ENCODE data around the gene SPARCL1. TPM values are rescaled to one million over a fixed set of nuclear protein-coding genes. Genes with fewer than 3 reads are reported as not detected.
"Not testable (repeated sequence)": the region's sequence is repeated elsewhere in the genome, so short reads cannot be mapped to it uniquely, and the experiment has no call there.

SPARCL1 gene
- total RNA-seq, 2 experiments from 2014 or later, result not detected

GRCh38 chr4:87427518-87427868, 101.7 kb downstream of the SPARCL1 start:
- Histone ChIP-seq H3K9me2 (ENCODE audit: insufficient read depth, low read length) (no peaks in the 10 kb centered on the region), H3K36me3 (ENCODE audit: insufficient read depth, low read length) (no peaks in the 10 kb centered on the region), H4K20me1 (ENCODE audit: insufficient read depth, low read length) (no peaks in the 10 kb centered on the region), H3K79me2 (ENCODE audit: insufficient read depth, low read depth, low read length) (peaks cover 83% of the 10 kb centered on the region), H3K4me3 (ENCODE audit: low read depth, low read length, poor library complexity, severe bottlenecking) (no peak overlapping the region), H3K27ac (ENCODE audit: low read depth, low read length, poor library complexity, severe bottlenecking) (no peak overlapping the region), H3K4me2 (ENCODE audit: low read length) (no peak overlapping the region), H2AFZ (ENCODE audit: low read length) (no peak overlapping the region), H3K9me3 (ENCODE audit: low read length) (no peaks in the 10 kb centered on the region), H3K4me1 (ENCODE audit: insufficient read depth, low read length, poor library complexity, severe bottlenecking) (peaks cover 25% of the 10 kb centered on the region)
- ChIA-PET CTCF (ENCODE audit: unreplicated experiment) (no interaction called here), POLR2A (interaction anchor here (0.8 kb wide), 1 partner anchor 39 kb away, joined by 4 read pairs; no protein-coding TSS in a partner anchor)
- DNase-seq (ENCODE audit: low spot score), result no peak
- no TSS peak for BruUV-seq (replicated peaks)
- no peak for TF ChIP-seq EZH2phosphoT487 (IDR thresholded peaks at IDR 0.05; ENCODE audit: borderline replicate concordance, low read depth, low read length)
- TF ChIP-seq, protein P1, sequence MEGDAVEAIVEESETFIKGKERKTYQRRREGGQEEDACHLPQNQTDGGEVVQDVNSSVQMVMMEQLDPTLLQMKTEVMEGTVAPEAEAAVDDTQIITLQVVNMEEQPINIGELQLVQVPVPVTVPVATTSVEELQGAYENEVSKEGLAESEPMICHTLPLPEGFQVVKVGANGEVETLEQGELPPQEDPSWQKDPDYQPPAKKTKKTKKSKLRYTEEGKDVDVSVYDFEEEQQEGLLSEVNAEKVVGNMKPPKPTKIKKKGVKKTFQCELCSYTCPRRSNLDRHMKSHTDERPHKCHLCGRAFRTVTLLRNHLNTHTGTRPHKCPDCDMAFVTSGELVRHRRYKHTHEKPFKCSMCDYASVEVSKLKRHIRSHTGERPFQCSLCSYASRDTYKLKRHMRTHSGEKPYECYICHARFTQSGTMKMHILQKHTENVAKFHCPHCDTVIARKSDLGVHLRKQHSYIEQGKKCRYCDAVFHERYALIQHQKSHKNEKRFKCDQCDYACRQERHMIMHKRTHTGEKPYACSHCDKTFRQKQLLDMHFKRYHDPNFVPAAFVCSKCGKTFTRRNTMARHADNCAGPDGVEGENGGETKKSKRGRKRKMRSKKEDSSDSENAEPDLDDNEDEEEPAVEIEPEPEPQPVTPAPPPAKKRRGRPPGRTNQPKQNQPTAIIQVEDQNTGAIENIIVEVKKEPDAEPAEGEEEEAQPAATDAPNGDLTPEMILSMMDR (conservative IDR thresholded peaks at IDR 0.05; ENCODE audit: low read length), result no peak
- intact Hi-C loops (cut with micrococcal nuclease; ENCODE audit: unreplicated experiment), result no loop called here

DNA sequence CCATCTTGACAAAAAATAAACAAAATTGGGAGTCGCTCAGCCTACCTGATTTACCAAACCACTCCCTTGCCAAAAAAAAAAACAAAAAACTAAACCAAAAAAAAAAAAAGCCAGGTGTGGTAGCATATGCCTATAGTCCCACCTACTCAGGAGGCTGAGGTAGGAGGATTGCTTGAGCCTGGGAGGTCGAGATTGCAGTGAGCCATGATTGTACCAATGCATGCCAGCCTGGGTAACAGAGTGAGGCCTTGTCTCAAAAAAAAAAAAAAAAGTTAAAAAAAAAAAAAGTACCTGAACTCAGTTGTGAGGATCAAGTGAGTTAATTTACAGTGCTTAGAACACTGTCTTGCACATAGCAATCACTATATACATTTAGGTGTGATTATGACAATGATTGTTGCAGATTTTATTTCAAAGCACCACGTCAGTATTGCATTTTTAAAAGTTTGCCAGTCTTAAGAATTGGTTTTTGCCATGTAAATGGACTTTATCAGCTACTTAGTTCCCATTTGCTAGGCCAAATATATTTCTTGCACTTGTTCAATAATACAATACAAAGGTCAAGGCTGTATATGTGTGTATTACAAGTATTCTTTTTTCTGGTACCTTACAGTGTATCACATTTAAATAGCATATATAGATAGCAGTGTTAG, 102.2 kb downstream of the SPARCL1 start:
- Histone ChIP-seq H4K20me1 (ENCODE audit: insufficient read depth, low read length) (no peaks in the 10 kb centered on the region), H2AFZ (ENCODE audit: low read length) (no peak overlapping the region), H3K9me3 (ENCODE audit: low read length) (no peaks in the 10 kb centered on the region), H3K4me1 (ENCODE audit: insufficient read depth, low read length, poor library complexity, severe bottlenecking) (peaks cover 26% of the 10 kb centered on the region), H3K27ac (ENCODE audit: low read depth, low read length, poor library complexity, severe bottlenecking) (no peak overlapping the region), H3K4me2 (ENCODE audit: low read length) (no peak overlapping the region), H3K9me2 (ENCODE audit: insufficient read depth, low read length) (no peaks in the 10 kb centered on the region), H3K4me3 (ENCODE audit: low read depth, low read length, poor library complexity, severe bottlenecking) (no peak overlapping the region), H3K79me2 (ENCODE audit: insufficient read depth, low read depth, low read length) (peaks cover 78% of the 10 kb centered on the region), H3K36me3 (ENCODE audit: insufficient read depth, low read length) (no peaks in the 10 kb centered on the region)
- TF ChIP-seq, protein P1 (conservative IDR thresholded peaks at IDR 0.05; ENCODE audit: low read length), result no peak
- no peak for TF ChIP-seq EZH2phosphoT487 (IDR thresholded peaks at IDR 0.05; ENCODE audit: borderline replicate concordance, low read depth, low read length)
- intact Hi-C loops (cut with micrococcal nuclease; ENCODE audit: unreplicated experiment), result no loop called here
- BruUV-seq (replicated peaks), result no TSS peak
- ChIA-PET CTCF (ENCODE audit: unreplicated experiment) (no interaction called here), POLR2A (interaction anchor here (0.8 to 1.0 kb wide), 2 partner anchors 11 to 38 kb away, joined by 3 to 4 read pairs; no protein-coding TSS in a partner anchor)
- DNase-seq (ENCODE audit: low spot score), result no peak

DNA sequence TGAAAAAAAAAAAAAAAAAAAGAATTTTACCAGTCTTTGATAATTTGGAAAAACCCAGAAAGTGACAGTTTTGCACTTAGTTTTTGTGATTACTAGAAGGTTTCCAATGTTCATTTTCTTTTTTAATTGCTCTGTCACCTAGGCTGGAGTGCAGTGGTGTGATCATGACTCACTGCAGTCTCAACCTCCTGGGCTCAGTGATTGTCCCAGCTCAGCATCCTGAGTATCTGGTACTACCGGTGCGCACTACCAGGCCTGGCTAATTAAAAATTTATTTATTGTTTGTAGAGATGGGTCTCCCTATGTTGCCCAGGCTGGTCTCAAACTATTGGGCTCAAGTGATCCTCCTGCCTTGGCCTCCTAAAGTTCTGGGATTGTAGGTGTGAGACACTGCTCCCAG, 103.5 kb downstream of the SPARCL1 start:
- Histone ChIP-seq H2AFZ (ENCODE audit: low read length) (no peak overlapping the region), H3K4me1 (ENCODE audit: insufficient read depth, low read length, poor library complexity, severe bottlenecking) (peaks cover 34% of the 10 kb centered on the region), H3K9me3 (ENCODE audit: low read length) (no peaks in the 10 kb centered on the region), H3K27ac (ENCODE audit: low read depth, low read length, poor library complexity, severe bottlenecking) (no peak overlapping the region), H3K79me2 (ENCODE audit: insufficient read depth, low read depth, low read length) (peaks cover 68% of the 10 kb centered on the region), H3K9me2 (ENCODE audit: insufficient read depth, low read length) (no peaks in the 10 kb centered on the region), H4K20me1 (ENCODE audit: insufficient read depth, low read length) (no peaks in the 10 kb centered on the region), H3K4me3 (ENCODE audit: low read depth, low read length, poor library complexity, severe bottlenecking) (no peak overlapping the region), H3K36me3 (ENCODE audit: insufficient read depth, low read length) (no peaks in the 10 kb centered on the region), H3K4me2 (ENCODE audit: low read length) (no peak overlapping the region)
- ChIA-PET CTCF (ENCODE audit: unreplicated experiment) (no interaction called here), POLR2A (interaction anchor here (0.5 to 0.9 kb wide), 5 partner anchors 8 to 527 kb away, joined by 3 to 4 read pairs (median 4); no protein-coding TSS in a partner anchor)
- TF ChIP-seq EZH2phosphoT487 (IDR thresholded peaks at IDR 0.05; ENCODE audit: borderline replicate concordance, low read depth, low read length), result no peak
- TF ChIP-seq, protein P1 (conservative IDR thresholded peaks at IDR 0.05; ENCODE audit: low read length), result no peak
- DNase-seq (ENCODE audit: low spot score), result no peak
- no TSS peak for BruUV-seq (replicated peaks)
- intact Hi-C loops (cut with micrococcal nuclease; ENCODE audit: unreplicated experiment), result no loop called here

DNA sequence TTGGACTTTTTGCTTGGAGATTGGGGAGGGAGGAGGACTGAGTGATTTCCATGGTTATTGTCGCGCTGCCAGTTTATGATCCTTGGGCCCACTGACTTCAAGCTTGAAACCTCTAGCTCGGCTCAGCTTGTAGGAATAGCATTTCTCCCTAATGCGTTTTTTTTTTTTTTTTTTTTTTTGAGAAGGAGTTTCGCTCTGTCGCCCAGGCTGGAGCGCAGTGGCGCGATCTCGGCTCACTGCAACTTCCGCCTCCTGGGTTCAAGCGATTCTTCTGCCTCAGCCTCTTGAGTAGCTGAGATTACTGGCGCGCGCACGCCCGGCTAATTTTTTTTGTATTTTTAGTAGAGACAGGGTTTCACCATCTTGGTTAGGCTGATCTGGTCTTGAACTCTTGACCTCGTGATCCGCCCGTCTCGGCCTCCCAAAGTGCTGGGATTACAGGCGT, 105.1 kb downstream of the SPARCL1 start:
- DNase-seq (ENCODE audit: low spot score); H3K9me2 ChIP-seq (ENCODE audit: insufficient read depth, low read length); H4K20me1 ChIP-seq (ENCODE audit: insufficient read depth, low read length); H3K27ac ChIP-seq (ENCODE audit: low read depth, low read length, poor library complexity, severe bottlenecking); BruUV-seq (replicated peaks); CTCF ChIA-PET (ENCODE audit: unreplicated experiment); H3K36me3 ChIP-seq (ENCODE audit: insufficient read depth, low read length); intact Hi-C loops (cut with micrococcal nuclease; ENCODE audit: unreplicated experiment); H2AFZ ChIP-seq (ENCODE audit: low read length); H3K9me3 ChIP-seq (ENCODE audit: low read length): not testable (repeated sequence)
- H3K4me3 ChIP-seq (ENCODE audit: low read depth, low read length, poor library complexity, severe bottlenecking), result peak overlapping the region; percentile 83
- POLR2A ChIA-PET, result interaction anchor here (0.8 to 1.1 kb wide), 3 partner anchors 12 to 204 kb away, joined by 3 to 5 read pairs (median 4); partner anchors contain the start of gene HSD17B11
- H3K4me1 ChIP-seq (ENCODE audit: insufficient read depth, low read length, poor library complexity, severe bottlenecking), result peaks cover 34% of the 10 kb centered on the region
- H3K79me2 ChIP-seq (ENCODE audit: insufficient read depth, low read depth, low read length), result peaks cover 52% of the 10 kb centered on the region
- peak overlapping the region; percentile 96 for H3K4me2 ChIP-seq (ENCODE audit: low read length)

Data from OCI-LY7 (cell line).